K562 (cell line): ENCODE results near the gene SLC38A10. TPM values are rescaled to one million over a fixed set of nuclear protein-coding genes. Genes with fewer than 3 reads are reported as not detected.

Experiments
- ADNP ChIP-seq: fragments of 200-800 bp; sonication (Bioruptor generic); IDR thresholded peaks from 2 replicates; pipeline ENCODE4 v1.6.1; 2016; ENCODE audit warnings: missing genetic modification characterization, missing compliant biosample characterization
- CREM ChIP-seq: IDR thresholded peaks from 2 replicates; pipeline ENCODE4 v1.6.1; 2014; ENCODE audit warnings: antibody characterized with exemption, low read depth
- DDX20 ChIP-seq: fragments of 450-650 bp; IDR thresholded peaks from 2 replicates; pipeline ENCODE4 v1.6.1; 2016; ENCODE audit warnings: missing genetic modification characterization, low read depth, mild to moderate bottlenecking, missing compliant biosample characterization, moderate library complexity
- FOXJ3 ChIP-seq: sonication (generic); formaldehyde crosslinking; IDR thresholded peaks from 2 replicates; pipeline ENCODE4 v1.4.0; 2020; ENCODE audit warnings: mild to moderate bottlenecking, missing genetic modification reagents
- MYBL2 ChIP-seq, 2 experiments: fragments of 450-650 bp in 1 of 2; sonication (generic) in 1 of 2; formaldehyde crosslinking in 1 of 2; IDR thresholded peaks; 2 replicates each; pipeline versions ENCODE4 v1.6.1 to v1.8.1; 2017 to 2022; ENCODE audit warnings: borderline replicate concordance in 1 of 2, inconsistent platforms in 1 of 2, low read depth in 1 of 2, mild to moderate bottlenecking in 1 of 2, missing genetic modification reagents in 1 of 2, moderate library complexity in 1 of 2
- NFE2L1 ChIP-seq: fragments of 450-650 bp; IDR thresholded peaks from 2 replicates; pipeline ENCODE4 v1.6.1; 2016; ENCODE audit warnings: missing genetic modification characterization, low read depth, mild to moderate bottlenecking, missing compliant biosample characterization, moderate library complexity, borderline replicate concordance
- RUNX1 ChIP-seq: sonication (generic); IDR thresholded peaks from 2 replicates; pipeline ENCODE4 v1.6.1; 2016; ENCODE audit warnings: antibody characterized with exemption, low read depth
- SIN3B ChIP-seq: fragments of 450-650 bp; IDR thresholded peaks from 2 replicates; pipeline ENCODE4 v1.6.1; 2017; ENCODE audit warnings: low read depth, mild to moderate bottlenecking, moderate library complexity
- TAF1 ChIP-seq: IDR thresholded peaks from 2 replicates; pipeline ENCODE4 v1.6.1; 2011; ENCODE audit warnings: mild to moderate bottlenecking, low read length, moderate library complexity; ENCODE audit not compliant: insufficient read depth, control insufficient read depth, severe bottlenecking; ENCODE audit errors: extremely low read depth
- TFAM ChIP-seq: fragments of 250-450 bp; sonication (Bioruptor Pico); conservative IDR thresholded peaks from 2 replicates; pipeline ENCODE4 v1.5.0; 2021; ENCODE audit warnings: mild to moderate bottlenecking, moderate library complexity
- ZNF146 ChIP-seq: IDR thresholded peaks from one replicate; pipeline ENCODE4 v1.6.1; 2018; ENCODE audit warnings: missing compliant biosample characterization; ENCODE audit not compliant: unreplicated experiment
- ZNF589 ChIP-seq: fragments of 200-800 bp; sonication (Bioruptor generic); IDR thresholded peaks from 2 replicates; pipeline ENCODE4 v1.6.1; 2016; ENCODE audit warnings: low read depth, missing genetic modification characterization, missing compliant biosample characterization
- polyA plus RNA-seq, 8 experiments: library from polyadenylated mRNA; depleted of rRNA in 4 of 8; stranded (reverse) in 5 of 8; unstranded in 3 of 8; fragments of >200 nt; fragmentation: Nextera tagmentation in 2 of 8; fragmentation: Illumina TruSeq in 1 of 8; extraction: Ambion mirVana in 2 of 8; extraction: Trizol in 1 of 8; gene quantifications; 2 replicates each; pipeline versions ENCODE4 v1.2.1 to v1.2.3, GENCODE V29; 2011 to 2014; ENCODE audit warnings: inconsistent platforms in 1 of 8, missing spikeins in 1 of 8
- total RNA-seq, 7 experiments: library from RNA; depleted of rRNA in 6 of 7; stranded (reverse); fragments of >200 nt in 6 of 7; fragmentation: Illumina TruSeq in 2 of 7; extraction: Trizol in 2 of 7; gene quantifications; 2 replicates each; pipeline versions ENCODE4 v1.2.1 to v1.2.3, GENCODE V29; 2011 to 2021; ENCODE audit warnings: low replicate concordance in 1 of 7
- TF ChIP-seq, protein P1 (sequence below): fragments of 450-650 bp; conservative IDR thresholded peaks from 2 replicates; pipeline ENCODE4 v1.6.1; 2016; ENCODE audit warnings: missing genetic modification characterization, low read depth, mild to moderate bottlenecking, missing compliant biosample characterization, moderate library complexity
- TF ChIP-seq, protein P2 (sequence below): fragments of 450-650 bp; formaldehyde crosslinking; IDR thresholded peaks from 2 replicates; pipeline ENCODE4 v1.4.0; 2022; ENCODE audit warnings: mild to moderate bottlenecking, moderate library complexity
- TF ChIP-seq, protein P3 (sequence below), 2 experiments: IDR thresholded peaks; 2 replicates each; pipeline ENCODE4 v1.6.1; 2012; ENCODE audit warnings: improper control_type of control experiment in 2 of 2, low read depth in 2 of 2, low read length in 2 of 2, borderline replicate concordance in 1 of 2
- TF ChIP-seq, protein P4 (sequence below): fragments of 250-450 bp; sonication (Bioruptor Pico); IDR thresholded peaks from 2 replicates; pipeline ENCODE4 v1.4.0; 2020; ENCODE audit warnings: mild to moderate bottlenecking, moderate library complexity, borderline replicate concordance
- TF ChIP-seq, protein P5 (sequence below): fragments of 450-650 bp; IDR thresholded peaks from 2 replicates; pipeline ENCODE4 v1.6.1; 2016; ENCODE audit warnings: low read depth, mild to moderate bottlenecking, moderate library complexity

SLC38A10 gene
- total and polyA plus RNA-seq, 9 of the 15 experiments (the other 6 are each of a cell fraction or from before 2014, with no cell fraction given): 0.45 to 54.2 (median 13.8) TPM

DNA sequence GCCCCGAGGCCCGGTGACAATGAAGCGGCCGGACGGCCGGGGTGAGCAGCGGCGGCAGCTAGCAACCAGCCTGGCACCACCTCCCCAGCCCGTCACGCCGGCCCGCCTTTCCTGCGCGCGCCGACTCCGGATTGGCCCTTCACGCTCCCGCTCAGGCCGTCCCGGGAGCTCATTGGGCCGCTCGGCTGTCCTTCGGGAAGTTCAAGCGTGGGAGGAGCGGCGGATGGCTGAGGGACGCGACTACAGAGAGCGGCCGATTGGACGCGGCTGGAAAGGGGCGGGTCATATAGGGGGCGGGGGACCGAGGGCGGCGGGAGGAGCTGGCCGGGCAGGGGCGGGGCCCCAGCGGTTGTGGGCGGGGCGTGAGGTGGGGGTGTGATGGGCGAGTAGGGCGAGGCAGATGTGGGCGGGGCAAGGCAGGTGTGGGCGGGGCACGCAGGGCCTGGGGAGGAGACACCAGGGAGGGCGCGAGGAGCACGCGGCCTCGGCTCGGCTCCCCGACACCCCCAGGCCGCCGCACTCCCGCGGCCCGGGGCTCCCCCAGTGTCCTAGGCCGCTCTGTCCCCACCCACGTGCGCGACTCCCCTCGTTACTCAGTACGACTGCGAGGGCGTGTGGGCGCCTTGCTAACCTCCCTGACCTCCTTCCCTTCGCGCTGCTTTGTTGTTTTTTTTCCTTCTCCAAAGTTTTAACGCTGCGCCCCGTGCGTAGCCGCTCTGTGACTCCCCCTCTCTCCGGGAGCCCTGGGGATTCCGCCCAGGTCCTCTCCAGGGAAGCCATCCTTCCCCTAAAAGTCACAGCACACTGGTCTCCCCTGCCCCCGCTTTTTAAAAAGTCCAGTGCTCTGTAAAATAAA is 72.0 kb downstream of the SLC38A10 start, which contains the start of gene CEP131 (continued):
- TF ChIP-seq, protein P1, sequence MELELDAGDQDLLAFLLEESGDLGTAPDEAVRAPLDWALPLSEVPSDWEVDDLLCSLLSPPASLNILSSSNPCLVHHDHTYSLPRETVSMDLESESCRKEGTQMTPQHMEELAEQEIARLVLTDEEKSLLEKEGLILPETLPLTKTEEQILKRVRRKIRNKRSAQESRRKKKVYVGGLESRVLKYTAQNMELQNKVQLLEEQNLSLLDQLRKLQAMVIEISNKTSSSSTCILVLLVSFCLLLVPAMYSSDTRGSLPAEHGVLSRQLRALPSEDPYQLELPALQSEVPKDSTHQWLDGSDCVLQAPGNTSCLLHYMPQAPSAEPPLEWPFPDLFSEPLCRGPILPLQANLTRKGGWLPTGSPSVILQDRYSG (tag): 0 out of 2 replicates have a peak, but pooled peaks have one; percentile 34
- TF ChIP-seq, protein P2, sequence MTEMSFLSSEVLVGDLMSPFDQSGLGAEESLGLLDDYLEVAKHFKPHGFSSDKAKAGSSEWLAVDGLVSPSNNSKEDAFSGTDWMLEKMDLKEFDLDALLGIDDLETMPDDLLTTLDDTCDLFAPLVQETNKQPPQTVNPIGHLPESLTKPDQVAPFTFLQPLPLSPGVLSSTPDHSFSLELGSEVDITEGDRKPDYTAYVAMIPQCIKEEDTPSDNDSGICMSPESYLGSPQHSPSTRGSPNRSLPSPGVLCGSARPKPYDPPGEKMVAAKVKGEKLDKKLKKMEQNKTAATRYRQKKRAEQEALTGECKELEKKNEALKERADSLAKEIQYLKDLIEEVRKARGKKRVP (CRISPR knock-in tag): peak; percentile 35; the same call in 1 of the 2 replicates
- TF ChIP-seq NFE2L1 (no peak), ZNF146 (CRISPR knock-in tag) (no peak), TFAM (no peak), SIN3B (no peak), ZNF589 (CRISPR knock-in tag) (no peak), ADNP (tag) (no peak), DDX20 (tag) (no peak), RUNX1 (no peak), CREM (peak; percentile 93), TAF1 (peak; percentile 17), MYBL2 (IDR thresholded peaks at IDR 0.05; ENCODE audit: low read depth) (no peak), MYBL2 (CRISPR knock-in tag; IDR thresholded peaks at IDR 0.05; ENCODE audit: borderline replicate concordance) (no peak), FOXJ3 (no peak)
- TF ChIP-seq, protein P3, sequence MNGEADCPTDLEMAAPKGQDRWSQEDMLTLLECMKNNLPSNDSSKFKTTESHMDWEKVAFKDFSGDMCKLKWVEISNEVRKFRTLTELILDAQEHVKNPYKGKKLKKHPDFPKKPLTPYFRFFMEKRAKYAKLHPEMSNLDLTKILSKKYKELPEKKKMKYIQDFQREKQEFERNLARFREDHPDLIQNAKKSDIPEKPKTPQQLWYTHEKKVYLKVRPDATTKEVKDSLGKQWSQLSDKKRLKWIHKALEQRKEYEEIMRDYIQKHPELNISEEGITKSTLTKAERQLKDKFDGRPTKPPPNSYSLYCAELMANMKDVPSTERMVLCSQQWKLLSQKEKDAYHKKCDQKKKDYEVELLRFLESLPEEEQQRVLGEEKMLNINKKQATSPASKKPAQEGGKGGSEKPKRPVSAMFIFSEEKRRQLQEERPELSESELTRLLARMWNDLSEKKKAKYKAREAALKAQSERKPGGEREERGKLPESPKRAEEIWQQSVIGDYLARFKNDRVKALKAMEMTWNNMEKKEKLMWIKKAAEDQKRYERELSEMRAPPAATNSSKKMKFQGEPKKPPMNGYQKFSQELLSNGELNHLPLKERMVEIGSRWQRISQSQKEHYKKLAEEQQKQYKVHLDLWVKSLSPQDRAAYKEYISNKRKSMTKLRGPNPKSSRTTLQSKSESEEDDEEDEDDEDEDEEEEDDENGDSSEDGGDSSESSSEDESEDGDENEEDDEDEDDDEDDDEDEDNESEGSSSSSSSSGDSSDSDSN (IDR thresholded peaks at IDR 0.05; ENCODE audit: borderline replicate concordance in 1 of 2, low read depth in 2 of 2, low read length in 2 of 2): 0 out of 4 replicates have a peak, but pooled peaks of 1 of the 2 experiments have one; percentile 15
- TF ChIP-seq, protein P4, sequence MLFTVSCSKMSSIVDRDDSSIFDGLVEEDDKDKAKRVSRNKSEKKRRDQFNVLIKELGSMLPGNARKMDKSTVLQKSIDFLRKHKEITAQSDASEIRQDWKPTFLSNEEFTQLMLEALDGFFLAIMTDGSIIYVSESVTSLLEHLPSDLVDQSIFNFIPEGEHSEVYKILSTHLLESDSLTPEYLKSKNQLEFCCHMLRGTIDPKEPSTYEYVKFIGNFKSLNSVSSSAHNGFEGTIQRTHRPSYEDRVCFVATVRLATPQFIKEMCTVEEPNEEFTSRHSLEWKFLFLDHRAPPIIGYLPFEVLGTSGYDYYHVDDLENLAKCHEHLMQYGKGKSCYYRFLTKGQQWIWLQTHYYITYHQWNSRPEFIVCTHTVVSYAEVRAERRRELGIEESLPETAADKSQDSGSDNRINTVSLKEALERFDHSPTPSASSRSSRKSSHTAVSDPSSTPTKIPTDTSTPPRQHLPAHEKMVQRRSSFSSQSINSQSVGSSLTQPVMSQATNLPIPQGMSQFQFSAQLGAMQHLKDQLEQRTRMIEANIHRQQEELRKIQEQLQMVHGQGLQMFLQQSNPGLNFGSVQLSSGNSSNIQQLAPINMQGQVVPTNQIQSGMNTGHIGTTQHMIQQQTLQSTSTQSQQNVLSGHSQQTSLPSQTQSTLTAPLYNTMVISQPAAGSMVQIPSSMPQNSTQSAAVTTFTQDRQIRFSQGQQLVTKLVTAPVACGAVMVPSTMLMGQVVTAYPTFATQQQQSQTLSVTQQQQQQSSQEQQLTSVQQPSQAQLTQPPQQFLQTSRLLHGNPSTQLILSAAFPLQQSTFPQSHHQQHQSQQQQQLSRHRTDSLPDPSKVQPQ (CRISPR knock-in tag): 0 out of 2 replicates have a peak, but pooled peaks have one; percentile 27
- TF ChIP-seq, protein P5, sequence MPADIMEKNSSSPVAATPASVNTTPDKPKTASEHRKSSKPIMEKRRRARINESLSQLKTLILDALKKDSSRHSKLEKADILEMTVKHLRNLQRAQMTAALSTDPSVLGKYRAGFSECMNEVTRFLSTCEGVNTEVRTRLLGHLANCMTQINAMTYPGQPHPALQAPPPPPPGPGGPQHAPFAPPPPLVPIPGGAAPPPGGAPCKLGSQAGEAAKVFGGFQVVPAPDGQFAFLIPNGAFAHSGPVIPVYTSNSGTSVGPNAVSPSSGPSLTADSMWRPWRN: no peak
